ENCODE data around the gene NSUN4.
A peak's percentile ranks its signal among the peaks of the same experiment; 100 is the strongest.

NSUN4 gene

DNA sequence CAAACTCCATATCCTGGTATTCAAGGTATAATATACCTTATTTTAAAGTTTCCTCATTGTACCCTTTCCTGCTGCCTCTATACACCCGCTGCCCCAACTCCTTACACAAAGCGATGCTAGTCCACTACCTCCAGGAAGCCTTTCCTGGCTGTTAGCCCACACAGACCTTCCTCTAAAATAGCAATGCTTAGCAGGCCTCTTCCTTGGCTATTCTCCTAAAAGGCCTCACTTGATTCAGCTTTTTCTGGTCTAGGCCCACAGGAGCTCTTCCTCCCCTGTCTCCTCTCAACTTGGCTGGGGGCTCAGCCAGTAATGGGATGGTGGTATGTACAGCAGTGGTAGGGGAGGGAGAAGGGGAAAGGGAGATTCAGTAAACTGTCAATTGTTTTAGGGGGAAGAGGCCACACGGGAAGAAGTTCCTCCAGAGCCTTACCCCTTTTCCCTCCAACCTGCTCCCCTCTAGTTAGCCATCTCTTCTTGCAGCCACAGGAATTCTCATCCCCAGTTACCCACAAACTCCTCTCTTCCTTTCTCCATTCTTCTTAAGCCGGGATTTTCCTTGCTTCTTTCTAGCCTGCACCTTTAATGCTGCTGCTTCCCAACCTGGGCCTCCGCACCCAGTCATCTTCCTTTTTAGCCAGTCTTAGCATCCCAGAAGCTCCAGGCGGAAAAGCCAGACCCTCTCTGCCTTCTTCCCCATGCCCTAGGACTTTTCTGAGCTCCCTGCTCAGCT lies 39.8 kb upstream of the NSUN4 start:
- no peaks in the 10 kb centered on the region for H3K9me3 ChIP-seq (ENCODE audit: insufficient read depth, low read length, severe bottlenecking)
- TF ChIP-seq, protein P1, sequence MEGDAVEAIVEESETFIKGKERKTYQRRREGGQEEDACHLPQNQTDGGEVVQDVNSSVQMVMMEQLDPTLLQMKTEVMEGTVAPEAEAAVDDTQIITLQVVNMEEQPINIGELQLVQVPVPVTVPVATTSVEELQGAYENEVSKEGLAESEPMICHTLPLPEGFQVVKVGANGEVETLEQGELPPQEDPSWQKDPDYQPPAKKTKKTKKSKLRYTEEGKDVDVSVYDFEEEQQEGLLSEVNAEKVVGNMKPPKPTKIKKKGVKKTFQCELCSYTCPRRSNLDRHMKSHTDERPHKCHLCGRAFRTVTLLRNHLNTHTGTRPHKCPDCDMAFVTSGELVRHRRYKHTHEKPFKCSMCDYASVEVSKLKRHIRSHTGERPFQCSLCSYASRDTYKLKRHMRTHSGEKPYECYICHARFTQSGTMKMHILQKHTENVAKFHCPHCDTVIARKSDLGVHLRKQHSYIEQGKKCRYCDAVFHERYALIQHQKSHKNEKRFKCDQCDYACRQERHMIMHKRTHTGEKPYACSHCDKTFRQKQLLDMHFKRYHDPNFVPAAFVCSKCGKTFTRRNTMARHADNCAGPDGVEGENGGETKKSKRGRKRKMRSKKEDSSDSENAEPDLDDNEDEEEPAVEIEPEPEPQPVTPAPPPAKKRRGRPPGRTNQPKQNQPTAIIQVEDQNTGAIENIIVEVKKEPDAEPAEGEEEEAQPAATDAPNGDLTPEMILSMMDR (IDR thresholded peaks at IDR 0.05; ENCODE audit: borderline replicate concordance, extremely low read depth, low read length, poor library complexity, severe bottlenecking), result no peak
- no peak for TF ChIP-seq EZH2 (IDR thresholded peaks at IDR 0.05; ENCODE audit: borderline replicate concordance, low read depth, low read length, severe bottlenecking)
- H2AFZ ChIP-seq (ENCODE audit: low read depth, low read length), result peak overlapping the region; percentile 68; the same call in 1 of the 2 replicates
- ATAC-seq (ENCODE audit: insufficient read depth, low read depth) (no peak), DNase-seq (no peak)
- peak overlapping the region; percentile 95 for H3K27ac ChIP-seq (ENCODE audit: low read length)
- H3K4me2 ChIP-seq (ENCODE audit: insufficient read depth, low read length), result peak overlapping the region; percentile 88
- H3K4me1 ChIP-seq (ENCODE audit: insufficient read depth, low read length), result peaks cover 31% of the 10 kb centered on the region
- H3K79me2 ChIP-seq (ENCODE audit: insufficient read depth, low read length), result peaks cover 86% of the 10 kb centered on the region
- peak overlapping the region; percentile 97 for H3K9ac ChIP-seq (ENCODE audit: low read depth, low read length)
- no peaks in the 10 kb centered on the region for H3K27me3 ChIP-seq (ENCODE audit: insufficient read depth, low read length, poor library complexity)
- H3K36me3 ChIP-seq (ENCODE audit: insufficient read depth, low read length), result peaks cover 36% of the 10 kb centered on the region
- peaks cover 21% of the 10 kb centered on the region; the same call in 1 of the 2 replicates for H4K20me1 ChIP-seq (ENCODE audit: insufficient read depth, low read length)
- H3K4me3 ChIP-seq (ENCODE audit: low read depth in 1 of 2, low read length in 2 of 2), result peak overlapping the region; percentile 81 to 82; a peak in 3 of 4 replicates

DNA sequence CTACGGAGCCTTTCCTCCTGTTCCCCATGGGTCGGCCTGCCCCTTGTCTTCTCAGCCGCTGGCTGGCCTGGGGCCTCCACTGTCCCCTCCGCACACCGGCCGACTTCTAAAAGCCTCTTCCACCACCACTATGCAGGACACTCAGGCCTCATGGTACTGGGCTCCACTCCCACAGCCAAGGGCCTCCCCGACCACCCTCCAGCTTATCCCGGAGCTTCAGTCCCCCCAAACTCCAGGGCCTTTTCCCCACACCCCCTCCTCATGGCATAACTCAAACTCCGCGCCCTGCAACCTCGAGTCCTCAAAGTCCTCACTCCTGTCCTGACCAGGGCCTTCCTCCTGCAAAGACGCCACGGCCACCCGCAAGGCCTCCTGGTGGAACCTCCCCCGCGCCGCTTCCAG lies 39.2 kb upstream of the NSUN4 start:
- Histone ChIP-seq H3K27me3 (ENCODE audit: insufficient read depth, low read length, poor library complexity) (no peaks in the 10 kb centered on the region), H3K9me3 (ENCODE audit: insufficient read depth, low read length, severe bottlenecking) (no peaks in the 10 kb centered on the region), H3K4me2 (ENCODE audit: insufficient read depth, low read length) (peak overlapping the region; percentile 88), H2AFZ (ENCODE audit: low read depth, low read length) (peak overlapping the region; percentile 68), H4K20me1 (ENCODE audit: insufficient read depth, low read length) (peaks cover 21% of the 10 kb centered on the region; the same call in 1 of the 2 replicates), H3K36me3 (ENCODE audit: insufficient read depth, low read length) (peaks cover 33% of the 10 kb centered on the region), H3K27ac (ENCODE audit: low read length) (peak overlapping the region; percentile 95), H3K4me3 (ENCODE audit: low read depth in 1 of 2, low read length in 2 of 2) (peak overlapping the region; percentile 81 to 82), H3K79me2 (ENCODE audit: insufficient read depth, low read length) (peaks cover 92% of the 10 kb centered on the region), H3K9ac (ENCODE audit: low read depth, low read length) (peak overlapping the region; percentile 97), H3K4me1 (ENCODE audit: insufficient read depth, low read length) (peaks cover 36% of the 10 kb centered on the region)
- TF ChIP-seq, protein P1 (IDR thresholded peaks at IDR 0.05; ENCODE audit: borderline replicate concordance, extremely low read depth, low read length, poor library complexity, severe bottlenecking), result no peak
- no peak for TF ChIP-seq EZH2 (IDR thresholded peaks at IDR 0.05; ENCODE audit: borderline replicate concordance, low read depth, low read length, severe bottlenecking)
- DNase-seq, result no peak
- ATAC-seq (ENCODE audit: insufficient read depth, low read depth), result no peak

DNA sequence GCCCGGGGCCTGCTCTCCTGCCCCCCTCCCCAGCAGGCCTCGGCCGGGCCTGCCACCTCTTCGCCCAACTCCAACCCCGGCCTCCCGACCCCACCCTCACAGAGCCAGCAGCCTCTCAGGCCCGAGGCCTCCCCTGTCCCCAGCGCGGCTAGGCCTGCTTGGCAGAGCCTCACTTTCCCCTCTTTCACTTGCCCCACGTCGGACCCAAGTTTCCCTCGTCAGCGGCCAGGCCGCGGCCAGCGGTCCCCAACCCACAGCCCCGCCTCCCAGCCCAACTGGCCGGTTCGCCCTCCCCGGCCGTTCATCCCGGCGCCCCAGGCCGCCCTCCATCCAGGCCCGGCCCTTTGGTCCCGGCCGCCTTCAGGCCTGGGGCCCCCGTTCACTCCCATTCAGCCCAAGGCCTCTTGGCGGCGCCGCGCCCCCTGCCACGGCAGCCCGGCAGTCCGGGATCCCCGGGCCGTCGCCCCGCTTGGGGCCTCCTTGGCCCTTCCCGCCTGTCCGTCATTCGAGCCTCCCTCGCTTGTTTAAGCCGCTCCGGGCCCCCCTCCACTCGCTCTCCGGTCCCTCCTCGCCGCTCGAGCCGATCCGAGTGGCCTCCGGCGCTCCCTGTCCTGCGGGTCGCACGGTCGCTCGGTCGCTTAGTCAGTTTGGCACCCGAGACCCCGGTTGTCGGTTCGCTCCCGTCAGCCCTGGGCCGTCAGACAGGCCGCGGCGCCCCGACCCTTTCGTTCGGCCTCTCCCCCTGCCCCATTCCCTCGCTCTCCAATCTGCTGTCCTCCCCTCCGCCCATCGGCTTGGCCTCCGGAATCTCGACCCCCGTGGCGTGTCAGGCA lies 38.6 kb upstream of the NSUN4 start:
- Histone ChIP-seq H3K9me3 (ENCODE audit: insufficient read depth, low read length, severe bottlenecking) (no peaks in the 10 kb centered on the region), H4K20me1 (ENCODE audit: insufficient read depth, low read length) (peaks cover 28% of the 10 kb centered on the region; the same call in 1 of the 2 replicates), H3K79me2 (ENCODE audit: insufficient read depth, low read length) (peaks cover 98% of the 10 kb centered on the region), H3K9ac (ENCODE audit: low read depth, low read length) (peak overlapping the region; percentile 97), H3K4me3 (ENCODE audit: low read depth in 1 of 2, low read length in 2 of 2) (peak overlapping the region; percentile 81 to 82), H3K36me3 (ENCODE audit: insufficient read depth, low read length) (peaks cover 33% of the 10 kb centered on the region), H3K4me2 (ENCODE audit: insufficient read depth, low read length) (peak overlapping the region; percentile 88), H3K27me3 (ENCODE audit: insufficient read depth, low read length, poor library complexity) (no peaks in the 10 kb centered on the region), H3K4me1 (ENCODE audit: insufficient read depth, low read length) (peaks cover 42% of the 10 kb centered on the region), H3K27ac (ENCODE audit: low read length) (peak overlapping the region; percentile 95), H2AFZ (ENCODE audit: low read depth, low read length) (peak overlapping the region; percentile 68)
- ATAC-seq (ENCODE audit: insufficient read depth, low read depth), result peak; percentile 41
- TF ChIP-seq, protein P1 (IDR thresholded peaks at IDR 0.05; ENCODE audit: borderline replicate concordance, extremely low read depth, low read length, poor library complexity, severe bottlenecking), result peak; percentile 35
- no peak for TF ChIP-seq EZH2 (IDR thresholded peaks at IDR 0.05; ENCODE audit: borderline replicate concordance, low read depth, low read length, severe bottlenecking)
- DNase-seq, result peak; percentile 53

Measured in DND-41 (cell line).